ENCODE results near the gene LARGE1.

LARGE1 gene

DNA sequence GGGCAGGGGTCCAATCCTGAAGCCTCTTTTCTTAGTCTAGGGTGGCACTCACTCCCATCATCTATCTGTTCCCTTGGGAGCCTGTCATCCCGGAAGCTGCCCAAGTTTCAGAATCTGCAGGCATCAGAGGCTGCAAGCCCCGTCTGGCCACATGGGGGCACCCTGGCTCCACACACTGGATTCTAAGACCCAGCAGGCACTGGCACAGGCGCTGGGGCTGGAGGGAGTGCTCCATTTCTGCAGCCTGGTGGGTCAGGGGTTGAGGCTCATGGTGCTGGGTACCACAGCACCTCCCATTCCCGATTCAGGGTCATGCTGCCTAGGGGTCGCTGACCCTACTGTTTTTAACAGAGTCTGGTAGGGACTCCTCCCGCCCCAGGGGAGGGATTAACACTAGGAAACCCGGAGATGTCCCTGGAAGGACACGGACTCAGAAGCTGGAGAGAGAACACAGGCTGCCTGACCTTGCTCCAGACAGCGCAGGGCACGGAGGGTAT lies 618.2 kb downstream of the LARGE1 start:
- DNase-seq (ENCODE audit: low read depth), result peak; percentile 79
- TF ChIP-seq, protein P1, sequence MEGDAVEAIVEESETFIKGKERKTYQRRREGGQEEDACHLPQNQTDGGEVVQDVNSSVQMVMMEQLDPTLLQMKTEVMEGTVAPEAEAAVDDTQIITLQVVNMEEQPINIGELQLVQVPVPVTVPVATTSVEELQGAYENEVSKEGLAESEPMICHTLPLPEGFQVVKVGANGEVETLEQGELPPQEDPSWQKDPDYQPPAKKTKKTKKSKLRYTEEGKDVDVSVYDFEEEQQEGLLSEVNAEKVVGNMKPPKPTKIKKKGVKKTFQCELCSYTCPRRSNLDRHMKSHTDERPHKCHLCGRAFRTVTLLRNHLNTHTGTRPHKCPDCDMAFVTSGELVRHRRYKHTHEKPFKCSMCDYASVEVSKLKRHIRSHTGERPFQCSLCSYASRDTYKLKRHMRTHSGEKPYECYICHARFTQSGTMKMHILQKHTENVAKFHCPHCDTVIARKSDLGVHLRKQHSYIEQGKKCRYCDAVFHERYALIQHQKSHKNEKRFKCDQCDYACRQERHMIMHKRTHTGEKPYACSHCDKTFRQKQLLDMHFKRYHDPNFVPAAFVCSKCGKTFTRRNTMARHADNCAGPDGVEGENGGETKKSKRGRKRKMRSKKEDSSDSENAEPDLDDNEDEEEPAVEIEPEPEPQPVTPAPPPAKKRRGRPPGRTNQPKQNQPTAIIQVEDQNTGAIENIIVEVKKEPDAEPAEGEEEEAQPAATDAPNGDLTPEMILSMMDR (IDR thresholded peaks at IDR 0.05; ENCODE audit: low read depth, low read length), result peak; percentile 84
- TF ChIP-seq POLR2A (IDR thresholded peaks at IDR 0.05; ENCODE audit: extremely low read depth, insufficient read length), result no peak
- TF ChIP-seq, protein P2, sequence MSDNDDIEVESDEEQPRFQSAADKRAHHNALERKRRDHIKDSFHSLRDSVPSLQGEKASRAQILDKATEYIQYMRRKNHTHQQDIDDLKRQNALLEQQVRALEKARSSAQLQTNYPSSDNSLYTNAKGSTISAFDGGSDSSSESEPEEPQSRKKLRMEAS (IDR thresholded peaks at IDR 0.05; ENCODE audit: low read depth, low read length), result no peak
- no peak for TF ChIP-seq MYC (IDR thresholded peaks at IDR 0.05; ENCODE audit: low read depth, low read length)
- no peak overlapping the region for H3K4me3 ChIP-seq (ENCODE audit: low read depth, low read length)

DNA sequence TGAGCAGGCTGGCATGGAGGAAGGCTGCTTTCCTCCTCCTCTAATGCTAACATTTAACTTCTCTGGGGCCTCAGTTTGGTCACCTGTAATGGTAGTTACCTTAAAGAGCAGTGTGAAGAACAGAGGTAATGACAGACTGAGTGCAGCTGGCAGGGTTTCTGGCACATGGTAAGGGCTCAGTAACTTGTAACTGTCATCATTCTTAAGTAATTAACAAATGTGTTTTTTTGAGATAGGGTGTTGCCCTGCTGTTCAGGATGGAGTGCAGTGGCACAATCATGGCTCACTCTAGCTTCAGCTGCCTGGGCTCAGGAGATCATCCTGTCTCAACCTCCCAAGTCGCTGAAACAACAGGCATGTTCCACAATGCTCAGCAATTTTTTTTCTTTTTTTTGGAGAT lies 620.1 kb downstream of the LARGE1 start:
- DNase-seq (ENCODE audit: low read depth), result no peak
- no peak overlapping the region for H3K4me3 ChIP-seq (ENCODE audit: low read depth, low read length)
- TF ChIP-seq MYC (IDR thresholded peaks at IDR 0.05; ENCODE audit: low read depth, low read length) (no peak), POLR2A (IDR thresholded peaks at IDR 0.05; ENCODE audit: extremely low read depth, insufficient read length) (no peak)
- TF ChIP-seq, protein P1 (IDR thresholded peaks at IDR 0.05; ENCODE audit: low read depth, low read length), result no peak
- TF ChIP-seq, protein P2 (IDR thresholded peaks at IDR 0.05; ENCODE audit: low read depth, low read length), result no peak

DNA sequence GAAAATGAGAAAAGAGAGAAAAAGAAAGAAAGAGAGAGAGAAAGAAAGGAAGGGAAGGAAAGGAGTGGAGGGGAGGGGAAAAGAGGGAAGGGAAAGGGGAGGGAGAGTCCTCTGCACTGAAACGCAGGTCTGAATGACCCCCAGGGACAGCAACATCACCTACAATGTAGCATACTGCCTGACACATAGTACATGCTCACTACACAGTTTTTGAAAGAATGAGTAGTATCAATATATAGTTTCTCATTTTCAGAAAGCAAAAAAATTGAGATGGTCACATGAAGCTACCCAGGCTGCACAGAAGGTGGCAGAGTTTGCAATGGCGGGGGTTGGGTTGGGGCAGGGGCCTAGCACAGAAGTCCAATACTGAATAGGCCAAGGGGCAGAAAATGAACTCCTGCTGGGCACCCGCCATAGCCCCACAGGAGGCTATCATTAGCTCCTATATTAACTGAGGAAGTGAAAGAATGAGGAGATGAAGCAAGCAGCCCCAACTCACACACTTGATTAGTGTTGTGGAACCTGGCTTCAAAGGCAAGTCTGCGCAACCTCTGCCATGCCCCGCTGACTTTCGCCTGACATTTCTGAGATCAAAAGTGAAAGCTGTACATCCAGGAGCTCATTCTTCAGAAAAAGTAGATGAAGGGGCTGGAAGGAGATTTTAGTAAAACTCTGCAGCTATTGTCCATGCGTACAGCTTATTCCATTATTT lies 620.9 kb downstream of the LARGE1 start:
- H3K4me3 ChIP-seq (ENCODE audit: low read depth, low read length), result no peak overlapping the region
- DNase-seq (ENCODE audit: low read depth), result peak; percentile 28
- TF ChIP-seq, protein P2 (IDR thresholded peaks at IDR 0.05; ENCODE audit: low read depth, low read length), result no peak
- TF ChIP-seq, protein P1 (IDR thresholded peaks at IDR 0.05; ENCODE audit: low read depth, low read length), result no peak
- TF ChIP-seq MYC (IDR thresholded peaks at IDR 0.05; ENCODE audit: low read depth, low read length) (no peak), POLR2A (IDR thresholded peaks at IDR 0.05; ENCODE audit: extremely low read depth, insufficient read length) (no peak)

DNA sequence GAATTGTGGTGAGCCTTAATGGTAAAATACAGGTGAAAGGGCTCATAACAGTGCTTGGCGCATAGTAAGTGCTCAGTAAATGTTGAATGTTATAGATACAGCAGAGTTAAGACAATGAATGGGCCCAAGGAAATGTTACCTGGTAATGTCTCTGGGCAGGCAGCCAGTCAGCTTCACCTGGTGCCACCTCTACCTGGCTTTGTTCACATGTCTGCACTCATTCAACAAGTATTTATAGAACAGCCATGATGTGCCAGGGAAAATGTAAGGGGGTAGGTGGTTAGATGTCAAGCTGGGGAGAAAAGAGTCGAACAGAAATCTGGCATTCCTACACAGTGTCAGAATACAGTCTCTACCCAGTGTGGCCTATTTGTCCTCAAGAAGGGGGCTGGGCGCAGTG lies 623.3 kb downstream of the LARGE1 start:
- TF ChIP-seq MYC (IDR thresholded peaks at IDR 0.05; ENCODE audit: low read depth, low read length) (no peak), POLR2A (IDR thresholded peaks at IDR 0.05; ENCODE audit: extremely low read depth, insufficient read length) (no peak)
- TF ChIP-seq, protein P1 (IDR thresholded peaks at IDR 0.05; ENCODE audit: low read depth, low read length), result no peak
- TF ChIP-seq, protein P2 (IDR thresholded peaks at IDR 0.05; ENCODE audit: low read depth, low read length), result no peak
- H3K4me3 ChIP-seq (ENCODE audit: low read depth, low read length), result no peak overlapping the region
- DNase-seq (ENCODE audit: low read depth), result no peak

DNA sequence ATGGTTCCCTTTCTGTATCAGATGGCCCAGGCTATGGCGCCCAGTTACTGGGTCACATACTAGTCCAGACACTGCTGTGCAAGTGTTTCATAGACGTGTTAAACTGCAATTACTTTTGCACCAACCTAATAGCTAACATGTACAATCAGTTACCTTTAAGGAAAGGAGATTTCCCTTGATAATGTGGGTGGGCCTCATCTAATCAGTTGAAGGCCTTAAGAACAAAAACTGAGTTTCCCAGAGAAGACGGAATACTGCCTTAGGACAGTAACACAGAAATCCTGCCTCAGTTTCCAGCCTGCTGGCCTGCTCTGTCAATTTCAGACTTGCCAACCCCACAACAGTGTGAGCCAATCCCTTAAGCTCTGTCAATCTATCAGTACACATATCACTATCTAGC lies 632.2 kb downstream of the LARGE1 start:
- TF ChIP-seq POLR2A (IDR thresholded peaks at IDR 0.05; ENCODE audit: extremely low read depth, insufficient read length), result no peak
- TF ChIP-seq, protein P2 (IDR thresholded peaks at IDR 0.05; ENCODE audit: low read depth, low read length), result no peak
- TF ChIP-seq, protein P1 (IDR thresholded peaks at IDR 0.05; ENCODE audit: low read depth, low read length), result no peak
- no peak overlapping the region for H3K4me3 ChIP-seq (ENCODE audit: low read depth, low read length)
- DNase-seq (ENCODE audit: low read depth), result no peak

All from NB4 (cell line).